ENCODE measurements around the gene ALG3. TPM values are rescaled to one million over a fixed set of nuclear protein-coding genes. Genes with fewer than 3 reads are reported as not detected.

Gene ALG3
- total RNA-seq, 1 experiment from 2014 or later = 57.3 TPM

DNA sequence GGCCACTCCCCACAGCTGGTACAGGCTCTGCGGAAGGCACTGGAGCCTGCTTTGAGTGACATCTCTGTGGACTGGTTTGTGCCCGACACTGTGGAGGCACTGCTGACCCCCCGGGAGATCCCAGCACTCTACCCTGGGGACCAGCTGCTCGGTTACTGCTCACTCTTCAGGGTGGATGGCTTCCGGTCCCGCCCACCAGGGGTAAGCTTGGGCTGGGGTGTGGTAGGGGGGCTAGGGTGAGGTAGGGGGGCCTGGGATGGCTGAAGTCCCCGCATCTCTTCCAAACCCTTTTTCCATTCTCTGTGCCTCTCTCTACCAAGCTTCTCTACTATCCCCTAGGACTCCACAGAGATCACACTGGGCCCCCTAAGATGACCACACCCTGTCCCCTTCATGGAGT, 11.6 kb downstream of the ALG3 start:
- DNase-seq (ENCODE audit: low spot score) (no peak), ATAC-seq (no peak)
- no peak overlapping the region for H3K27ac Mint-ChIP-seq
- ChIA-PET POLR2A (no interaction called here), CTCF (interaction anchor here (0.8 to 7.5 kb wide), 4 partner anchors 9 to 333 kb away, joined by 3 to 88 read pairs (median 6); partner anchors contain the start of genes EEF1AKMT4 and VWA5B2)
- H3K27me3 Mint-ChIP-seq (ENCODE audit: low read depth) = peaks cover 22% of the 10 kb centered on the region
- H3K9me3 Mint-ChIP-seq = no peaks in the 10 kb centered on the region
- H3K4me3 Mint-ChIP-seq = no peak overlapping the region
- TF ChIP-seq, protein P1, sequence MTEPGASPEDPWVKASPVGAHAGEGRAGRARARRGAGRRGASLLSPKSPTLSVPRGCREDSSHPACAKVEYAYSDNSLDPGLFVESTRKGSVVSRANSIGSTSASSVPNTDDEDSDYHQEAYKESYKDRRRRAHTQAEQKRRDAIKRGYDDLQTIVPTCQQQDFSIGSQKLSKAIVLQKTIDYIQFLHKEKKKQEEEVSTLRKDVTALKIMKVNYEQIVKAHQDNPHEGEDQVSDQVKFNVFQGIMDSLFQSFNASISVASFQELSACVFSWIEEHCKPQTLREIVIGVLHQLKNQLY (CRISPR knock-in tag; IDR thresholded peaks at IDR 0.05) = no peak
- TF ChIP-seq, protein P2, sequence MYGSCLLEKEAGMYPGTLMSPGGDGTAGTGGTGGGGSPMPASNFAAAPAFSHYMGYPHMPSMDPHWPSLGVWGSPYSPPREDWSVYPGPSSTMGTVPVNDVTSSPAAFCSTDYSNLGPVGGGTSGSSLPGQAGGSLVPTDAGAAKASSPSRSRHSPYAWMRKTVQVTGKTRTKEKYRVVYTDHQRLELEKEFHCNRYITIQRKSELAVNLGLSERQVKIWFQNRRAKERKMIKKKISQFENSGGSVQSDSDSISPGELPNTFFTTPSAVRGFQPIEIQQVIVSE (CRISPR knock-in tag; IDR thresholded peaks at IDR 0.05; ENCODE audit: borderline replicate concordance) = no peak
- no peak for TF ChIP-seq RORB (CRISPR knock-in tag; IDR thresholded peaks at IDR 0.05)
- TF ChIP-seq EMX1 (CRISPR knock-in tag; IDR thresholded peaks at IDR 0.05) = no peak
- TF ChIP-seq, protein P3, sequence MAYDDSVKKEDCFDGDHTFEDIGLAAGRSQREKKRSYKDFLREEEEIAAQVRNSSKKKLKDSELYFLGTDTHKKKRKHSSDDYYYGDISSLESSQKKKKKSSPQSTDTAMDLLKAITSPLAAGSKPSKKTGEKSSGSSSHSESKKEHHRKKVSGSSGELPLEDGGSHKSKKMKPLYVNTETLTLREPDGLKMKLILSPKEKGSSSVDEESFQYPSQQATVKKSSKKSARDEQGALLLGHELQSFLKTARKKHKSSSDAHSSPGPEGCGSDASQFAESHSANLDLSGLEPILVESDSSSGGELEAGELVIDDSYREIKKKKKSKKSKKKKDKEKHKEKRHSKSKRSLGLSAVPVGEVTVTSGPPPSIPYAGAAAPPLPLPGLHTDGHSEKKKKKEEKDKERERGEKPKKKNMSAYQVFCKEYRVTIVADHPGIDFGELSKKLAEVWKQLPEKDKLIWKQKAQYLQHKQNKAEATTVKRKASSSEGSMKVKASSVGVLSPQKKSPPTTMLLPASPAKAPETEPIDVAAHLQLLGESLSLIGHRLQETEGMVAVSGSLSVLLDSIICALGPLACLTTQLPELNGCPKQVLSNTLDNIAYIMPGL (CRISPR knock-in tag; IDR thresholded peaks at IDR 0.05) = no peak
- TF ChIP-seq, protein P4, sequence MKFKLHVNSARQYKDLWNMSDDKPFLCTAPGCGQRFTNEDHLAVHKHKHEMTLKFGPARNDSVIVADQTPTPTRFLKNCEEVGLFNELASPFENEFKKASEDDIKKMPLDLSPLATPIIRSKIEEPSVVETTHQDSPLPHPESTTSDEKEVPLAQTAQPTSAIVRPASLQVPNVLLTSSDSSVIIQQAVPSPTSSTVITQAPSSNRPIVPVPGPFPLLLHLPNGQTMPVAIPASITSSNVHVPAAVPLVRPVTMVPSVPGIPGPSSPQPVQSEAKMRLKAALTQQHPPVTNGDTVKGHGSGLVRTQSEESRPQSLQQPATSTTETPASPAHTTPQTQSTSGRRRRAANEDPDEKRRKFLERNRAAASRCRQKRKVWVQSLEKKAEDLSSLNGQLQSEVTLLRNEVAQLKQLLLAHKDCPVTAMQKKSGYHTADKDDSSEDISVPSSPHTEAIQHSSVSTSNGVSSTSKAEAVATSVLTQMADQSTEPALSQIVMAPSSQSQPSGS (CRISPR knock-in tag; IDR thresholded peaks at IDR 0.05; ENCODE audit: borderline replicate concordance, low read depth) = no peak
- no peak for TF ChIP-seq MYBL2 (CRISPR knock-in tag; IDR thresholded peaks at IDR 0.05)
- TF ChIP-seq ELF4 (CRISPR knock-in tag; IDR thresholded peaks at IDR 0.05; ENCODE audit: low read depth) = no peak
- no peak for TF ChIP-seq FOXP1 (CRISPR knock-in tag; IDR thresholded peaks at IDR 0.05; ENCODE audit: borderline replicate concordance)
- no peak for TF ChIP-seq FOXK1 (CRISPR knock-in tag; IDR thresholded peaks at IDR 0.05)
- TF ChIP-seq, protein P5, sequence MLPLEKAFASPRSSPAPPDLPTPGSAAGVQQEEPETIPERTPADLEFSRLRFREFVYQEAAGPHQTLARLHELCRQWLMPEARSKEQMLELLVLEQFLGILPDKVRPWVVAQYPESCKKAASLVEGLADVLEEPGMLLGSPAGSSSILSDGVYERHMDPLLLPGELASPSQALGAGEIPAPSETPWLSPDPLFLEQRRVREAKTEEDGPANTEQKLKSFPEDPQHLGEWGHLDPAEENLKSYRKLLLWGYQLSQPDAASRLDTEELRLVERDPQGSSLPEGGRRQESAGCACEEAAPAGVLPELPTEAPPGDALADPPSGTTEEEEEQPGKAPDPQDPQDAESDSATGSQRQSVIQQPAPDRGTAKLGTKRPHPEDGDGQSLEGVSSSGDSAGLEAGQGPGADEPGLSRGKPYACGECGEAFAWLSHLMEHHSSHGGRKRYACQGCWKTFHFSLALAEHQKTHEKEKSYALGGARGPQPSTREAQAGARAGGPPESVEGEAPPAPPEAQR (CRISPR knock-in tag; IDR thresholded peaks at IDR 0.05) = no peak
- TF ChIP-seq, protein P6, sequence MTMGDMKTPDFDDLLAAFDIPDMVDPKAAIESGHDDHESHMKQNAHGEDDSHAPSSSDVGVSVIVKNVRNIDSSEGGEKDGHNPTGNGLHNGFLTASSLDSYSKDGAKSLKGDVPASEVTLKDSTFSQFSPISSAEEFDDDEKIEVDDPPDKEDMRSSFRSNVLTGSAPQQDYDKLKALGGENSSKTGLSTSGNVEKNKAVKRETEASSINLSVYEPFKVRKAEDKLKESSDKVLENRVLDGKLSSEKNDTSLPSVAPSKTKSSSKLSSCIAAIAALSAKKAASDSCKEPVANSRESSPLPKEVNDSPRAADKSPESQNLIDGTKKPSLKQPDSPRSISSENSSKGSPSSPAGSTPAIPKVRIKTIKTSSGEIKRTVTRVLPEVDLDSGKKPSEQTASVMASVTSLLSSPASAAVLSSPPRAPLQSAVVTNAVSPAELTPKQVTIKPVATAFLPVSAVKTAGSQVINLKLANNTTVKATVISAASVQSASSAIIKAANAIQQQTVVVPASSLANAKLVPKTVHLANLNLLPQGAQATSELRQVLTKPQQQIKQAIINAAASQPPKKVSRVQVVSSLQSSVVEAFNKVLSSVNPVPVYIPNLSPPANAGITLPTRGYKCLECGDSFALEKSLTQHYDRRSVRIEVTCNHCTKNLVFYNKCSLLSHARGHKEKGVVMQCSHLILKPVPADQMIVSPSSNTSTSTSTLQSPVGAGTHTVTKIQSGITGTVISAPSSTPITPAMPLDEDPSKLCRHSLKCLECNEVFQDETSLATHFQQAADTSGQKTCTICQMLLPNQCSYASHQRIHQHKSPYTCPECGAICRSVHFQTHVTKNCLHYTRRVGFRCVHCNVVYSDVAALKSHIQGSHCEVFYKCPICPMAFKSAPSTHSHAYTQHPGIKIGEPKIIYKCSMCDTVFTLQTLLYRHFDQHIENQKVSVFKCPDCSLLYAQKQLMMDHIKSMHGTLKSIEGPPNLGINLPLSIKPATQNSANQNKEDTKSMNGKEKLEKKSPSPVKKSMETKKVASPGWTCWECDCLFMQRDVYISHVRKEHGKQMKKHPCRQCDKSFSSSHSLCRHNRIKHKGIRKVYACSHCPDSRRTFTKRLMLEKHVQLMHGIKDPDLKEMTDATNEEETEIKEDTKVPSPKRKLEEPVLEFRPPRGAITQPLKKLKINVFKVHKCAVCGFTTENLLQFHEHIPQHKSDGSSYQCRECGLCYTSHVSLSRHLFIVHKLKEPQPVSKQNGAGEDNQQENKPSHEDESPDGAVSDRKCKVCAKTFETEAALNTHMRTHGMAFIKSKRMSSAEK (CRISPR knock-in tag; IDR thresholded peaks at IDR 0.05; ENCODE audit: borderline replicate concordance) = no peak
- no peak for TF ChIP-seq ZNF263 (CRISPR knock-in tag; IDR thresholded peaks at IDR 0.05; ENCODE audit: low read depth)
- TF ChIP-seq, protein P7, sequence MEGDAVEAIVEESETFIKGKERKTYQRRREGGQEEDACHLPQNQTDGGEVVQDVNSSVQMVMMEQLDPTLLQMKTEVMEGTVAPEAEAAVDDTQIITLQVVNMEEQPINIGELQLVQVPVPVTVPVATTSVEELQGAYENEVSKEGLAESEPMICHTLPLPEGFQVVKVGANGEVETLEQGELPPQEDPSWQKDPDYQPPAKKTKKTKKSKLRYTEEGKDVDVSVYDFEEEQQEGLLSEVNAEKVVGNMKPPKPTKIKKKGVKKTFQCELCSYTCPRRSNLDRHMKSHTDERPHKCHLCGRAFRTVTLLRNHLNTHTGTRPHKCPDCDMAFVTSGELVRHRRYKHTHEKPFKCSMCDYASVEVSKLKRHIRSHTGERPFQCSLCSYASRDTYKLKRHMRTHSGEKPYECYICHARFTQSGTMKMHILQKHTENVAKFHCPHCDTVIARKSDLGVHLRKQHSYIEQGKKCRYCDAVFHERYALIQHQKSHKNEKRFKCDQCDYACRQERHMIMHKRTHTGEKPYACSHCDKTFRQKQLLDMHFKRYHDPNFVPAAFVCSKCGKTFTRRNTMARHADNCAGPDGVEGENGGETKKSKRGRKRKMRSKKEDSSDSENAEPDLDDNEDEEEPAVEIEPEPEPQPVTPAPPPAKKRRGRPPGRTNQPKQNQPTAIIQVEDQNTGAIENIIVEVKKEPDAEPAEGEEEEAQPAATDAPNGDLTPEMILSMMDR (IDR thresholded peaks at IDR 0.05) = no peak
- TF ChIP-seq, protein P8, sequence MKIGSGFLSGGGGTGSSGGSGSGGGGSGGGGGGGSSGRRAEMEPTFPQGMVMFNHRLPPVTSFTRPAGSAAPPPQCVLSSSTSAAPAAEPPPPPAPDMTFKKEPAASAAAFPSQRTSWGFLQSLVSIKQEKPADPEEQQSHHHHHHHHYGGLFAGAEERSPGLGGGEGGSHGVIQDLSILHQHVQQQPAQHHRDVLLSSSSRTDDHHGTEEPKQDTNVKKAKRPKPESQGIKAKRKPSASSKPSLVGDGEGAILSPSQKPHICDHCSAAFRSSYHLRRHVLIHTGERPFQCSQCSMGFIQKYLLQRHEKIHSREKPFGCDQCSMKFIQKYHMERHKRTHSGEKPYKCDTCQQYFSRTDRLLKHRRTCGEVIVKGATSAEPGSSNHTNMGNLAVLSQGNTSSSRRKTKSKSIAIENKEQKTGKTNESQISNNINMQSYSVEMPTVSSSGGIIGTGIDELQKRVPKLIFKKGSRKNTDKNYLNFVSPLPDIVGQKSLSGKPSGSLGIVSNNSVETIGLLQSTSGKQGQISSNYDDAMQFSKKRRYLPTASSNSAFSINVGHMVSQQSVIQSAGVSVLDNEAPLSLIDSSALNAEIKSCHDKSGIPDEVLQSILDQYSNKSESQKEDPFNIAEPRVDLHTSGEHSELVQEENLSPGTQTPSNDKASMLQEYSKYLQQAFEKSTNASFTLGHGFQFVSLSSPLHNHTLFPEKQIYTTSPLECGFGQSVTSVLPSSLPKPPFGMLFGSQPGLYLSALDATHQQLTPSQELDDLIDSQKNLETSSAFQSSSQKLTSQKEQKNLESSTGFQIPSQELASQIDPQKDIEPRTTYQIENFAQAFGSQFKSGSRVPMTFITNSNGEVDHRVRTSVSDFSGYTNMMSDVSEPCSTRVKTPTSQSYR (CRISPR knock-in tag; IDR thresholded peaks at IDR 0.05) = no peak
- no peak for TF ChIP-seq ATF1 (CRISPR knock-in tag; IDR thresholded peaks at IDR 0.05)
- H3K4me1 Mint-ChIP-seq = peaks cover 2% of the 10 kb centered on the region; the same call in 1 of the 2 replicates
- H3K36me3 Mint-ChIP-seq = peaks cover under 1% of the 10 kb centered on the region; the same call in 1 of the 2 replicates

Measured in WTC11 (cell line).